ENCODE results near the gene PLEKHH1.

Gene PLEKHH1

DNA sequence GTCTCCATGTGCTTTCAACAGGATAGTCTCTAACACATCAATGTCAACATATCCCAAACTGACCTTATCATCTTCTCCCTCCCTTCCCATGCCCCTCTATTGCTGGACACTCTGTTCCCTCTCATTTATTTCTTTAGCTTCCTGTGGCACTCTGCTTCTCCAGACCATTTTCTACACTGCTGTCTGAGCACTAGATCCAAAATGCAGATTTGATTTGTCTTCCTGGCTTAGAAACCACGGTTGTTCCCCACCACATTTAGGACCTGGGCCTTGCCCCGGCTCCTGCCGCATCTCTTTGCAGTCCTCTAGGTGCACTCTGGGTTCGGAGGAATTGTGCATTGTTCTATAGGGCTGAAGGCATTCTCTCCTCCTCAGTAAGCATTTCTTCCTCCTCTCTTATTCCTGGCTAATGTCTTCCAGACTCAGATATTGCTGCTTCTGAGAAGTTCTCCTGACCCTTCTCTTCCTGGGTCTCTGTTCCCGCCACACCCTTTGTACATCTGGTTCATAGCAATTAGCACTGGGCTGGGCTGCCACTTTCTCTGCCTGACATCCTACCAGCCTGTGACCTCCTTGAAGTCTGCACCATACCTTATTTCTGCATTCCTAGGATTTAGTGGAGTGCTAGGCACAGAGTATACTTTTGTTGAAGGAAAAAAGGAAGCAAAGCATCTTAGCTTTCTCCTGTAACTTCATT lies 100.5 kb downstream of the PLEKHH1 start:
- no peak for FAIRE-seq

GRCh38 chr14:67636361-67636919 lies 103.3 kb downstream of the PLEKHH1 start:
- peak; percentile 99 for FAIRE-seq

- FAIRE-seq: no peak
Observed at GRCh38 chr14:67638642-67639041, 105.6 kb downstream of the PLEKHH1 start.
